Measurements from ENCODE around the gene HPRT1. TPM values are rescaled to one million over a fixed set of nuclear protein-coding genes. Genes with fewer than 3 reads are reported as not detected.

Gene HPRT1
- total RNA-seq, 6 experiments from 2014 or later: 42.0 to 51.8 (median 49.6) TPM

- no peaks in the 10 kb centered on the region for H3K36me3 Mint-ChIP-seq (ENCODE audit: low read depth)
- H3K9me3 Mint-ChIP-seq: no peaks in the 10 kb centered on the region
- H3K4me1 Mint-ChIP-seq (ENCODE audit: low read depth): peaks cover 18% of the 10 kb centered on the region
- H3K4me3 Mint-ChIP-seq: no peak overlapping the region
- DNase-seq: no peak
- no peak overlapping the region for H3K27ac Mint-ChIP-seq
- H3K27me3 Mint-ChIP-seq (ENCODE audit: insufficient read depth): no peaks in the 10 kb centered on the region; the same call in none of the 2 replicates
- TF ChIP-seq CTCF (IDR thresholded peaks at IDR 0.05): no peak
Measured at GRCh38 chrX:134530845-134531244, 70.9 kb downstream of the HPRT1 start.

GRCh38 chrX:134533352-134533751, 73.4 kb downstream of the HPRT1 start:
- H3K4me3 Mint-ChIP-seq: no peak overlapping the region
- TF ChIP-seq CTCF (IDR thresholded peaks at IDR 0.05): no peak
- H3K27me3 Mint-ChIP-seq (ENCODE audit: insufficient read depth): peaks cover 2% of the 10 kb centered on the region
- H3K4me1 Mint-ChIP-seq (ENCODE audit: low read depth): peaks cover 27% of the 10 kb centered on the region
- no peaks in the 10 kb centered on the region for H3K9me3 Mint-ChIP-seq
- H3K36me3 Mint-ChIP-seq (ENCODE audit: low read depth): no peaks in the 10 kb centered on the region
- no peak for DNase-seq
- H3K27ac Mint-ChIP-seq: no peak overlapping the region

GRCh38 chrX:134533952-134534351, 74.0 kb downstream of the HPRT1 start:
- Mint-ChIP-seq H3K4me3 (no peak overlapping the region), H3K4me1 (ENCODE audit: low read depth) (peaks cover 28% of the 10 kb centered on the region), H3K27me3 (ENCODE audit: insufficient read depth) (peaks cover 2% of the 10 kb centered on the region), H3K36me3 (ENCODE audit: low read depth) (no peaks in the 10 kb centered on the region), H3K9me3 (no peaks in the 10 kb centered on the region), H3K27ac (no peak overlapping the region)
- no peak for DNase-seq
- no peak for TF ChIP-seq CTCF (IDR thresholded peaks at IDR 0.05)

- Mint-ChIP-seq H3K4me1 (ENCODE audit: low read depth) (peaks cover 39% of the 10 kb centered on the region), H3K9me3 (no peaks in the 10 kb centered on the region), H3K27me3 (ENCODE audit: insufficient read depth) (peaks cover 2% of the 10 kb centered on the region; the same call in 1 of the 2 replicates), H3K27ac (peak overlapping the region; percentile 96), H3K4me3 (peak overlapping the region; percentile 73; the same call in 1 of the 2 replicates), H3K36me3 (ENCODE audit: low read depth) (no peaks in the 10 kb centered on the region)
- peak; percentile 60 for DNase-seq
- TF ChIP-seq CTCF (IDR thresholded peaks at IDR 0.05): no peak
Measured at GRCh38 chrX:134537179-134537955, 77.4 kb downstream of the HPRT1 start.

DNA sequence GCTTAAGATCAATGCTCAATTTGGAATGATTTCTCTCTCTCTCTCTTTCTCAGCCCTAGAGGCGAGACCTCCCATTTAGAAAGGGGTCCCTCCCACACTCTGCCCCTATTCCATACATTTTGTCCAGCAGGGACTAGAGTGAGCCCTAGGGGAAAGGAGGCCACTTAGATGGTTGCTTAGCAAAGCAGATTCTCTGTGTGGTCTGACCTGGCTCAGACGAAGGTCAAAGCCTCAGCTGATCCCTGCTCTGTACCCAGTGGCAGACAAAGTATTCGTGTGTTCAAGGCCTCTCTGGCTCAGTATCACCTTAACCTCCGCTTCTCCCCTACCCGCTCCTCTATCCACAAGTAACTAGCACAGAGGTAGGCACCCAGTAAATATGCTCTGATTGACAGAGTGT, 78.4 kb downstream of the HPRT1 start:
- peaks cover 2% of the 10 kb centered on the region; the same call in 1 of the 2 replicates for H3K27me3 Mint-ChIP-seq (ENCODE audit: insufficient read depth)
- H3K27ac Mint-ChIP-seq: no peak overlapping the region
- no peak overlapping the region for H3K4me3 Mint-ChIP-seq
- no peak for TF ChIP-seq CTCF (IDR thresholded peaks at IDR 0.05)
- H3K36me3 Mint-ChIP-seq (ENCODE audit: low read depth): no peaks in the 10 kb centered on the region
- no peak for DNase-seq
- no peaks in the 10 kb centered on the region for H3K9me3 Mint-ChIP-seq
- H3K4me1 Mint-ChIP-seq (ENCODE audit: low read depth): peaks cover 48% of the 10 kb centered on the region
